IgD-negative memory B cell (primary cell): ENCODE data around the gene SLC4A5. TPM values are rescaled to one million over a fixed set of nuclear protein-coding genes. Genes with fewer than 3 reads are reported as not detected.
"Not testable (repeated sequence)": the region's sequence is repeated elsewhere in the genome, so short reads cannot be mapped to it uniquely, and the experiment has no call there.

Experiments
- H3K27ac Mint-ChIP-seq, 3 donors: one replicate each; pipeline ENCODE4 v1.8.0; 2020 to 2022; ENCODE audit warnings: mild to moderate bottlenecking in 3 of 3, mixed read lengths in 3 of 3, moderate library complexity in 1 of 3
- H3K27me3 Mint-ChIP-seq: one replicate; pipeline ENCODE4 v1.8.0; 2021; ENCODE audit warnings: mixed read lengths
- H3K36me3 Mint-ChIP-seq: one replicate; pipeline ENCODE4 v1.8.0; 2020; ENCODE audit warnings: mild to moderate bottlenecking, mixed read lengths
- H3K4me1 Mint-ChIP-seq, 3 donors: one replicate each; pipeline ENCODE4 v1.8.0; 2020 to 2022; ENCODE audit warnings: mixed read lengths in 3 of 3, mild to moderate bottlenecking in 1 of 3
- H3K4me3 Mint-ChIP-seq, 4 donors: one replicate each; pipeline ENCODE4 v1.8.0; 2020 to 2022; ENCODE audit warnings: mild to moderate bottlenecking in 4 of 4, mixed read lengths in 4 of 4, moderate library complexity in 3 of 4
- H3K9me3 Mint-ChIP-seq, 3 donors: one replicate each; pipeline ENCODE4 v1.8.0; 2020 to 2021; ENCODE audit warnings: mixed read lengths in 3 of 3, mild to moderate bottlenecking in 1 of 3
- polyA plus RNA-seq: library from polyadenylated mRNA; unstranded; fragments of 300-500 nt; fragmentation: Illumina TruSeq; gene quantifications from one replicate; pipeline ENCODE4 v1.2.3, GENCODE V29; 2021

SLC4A5 gene
- polyA plus RNA-seq, 1 donor from 2014 or later = 1.2 TPM

GRCh38 chr2:74345272-74345943 is 2.2 kb upstream of the SLC4A5 start:
- Mint-ChIP-seq H3K27me3 (no peaks in the 10 kb centered on the region), H3K4me3 (no peak overlapping the region), H3K9me3 (no peaks in the 10 kb centered on the region), H3K36me3 (peaks cover 5% of the 10 kb centered on the region), H3K4me1 (no peaks in the 10 kb centered on the region), H3K27ac (no peak overlapping the region)

DNA sequence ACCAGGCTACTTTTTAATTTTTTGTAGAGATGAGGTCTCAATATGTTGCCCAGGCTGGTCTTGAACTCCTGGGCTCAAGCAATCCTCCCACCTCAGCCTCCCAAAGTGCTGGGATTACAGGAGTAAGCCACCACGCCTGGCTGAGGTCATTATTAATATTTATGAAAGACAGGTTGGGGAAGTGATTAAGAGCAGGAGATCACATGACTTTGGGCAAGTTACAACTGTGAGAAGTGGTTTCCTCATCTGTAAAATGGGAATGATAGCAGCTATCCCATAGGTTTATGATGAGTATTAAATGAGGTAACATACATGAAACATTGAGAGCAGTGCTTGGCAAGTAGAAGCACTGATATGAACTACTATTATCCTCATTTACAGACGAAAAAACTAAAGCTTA is 7.0 kb downstream of the SLC4A5 start:
- not testable (repeated sequence) for H3K9me3 Mint-ChIP-seq, H3K4me3 Mint-ChIP-seq, H3K4me1 Mint-ChIP-seq, H3K27me3 Mint-ChIP-seq, H3K27ac Mint-ChIP-seq, H3K36me3 Mint-ChIP-seq

GRCh38 chr2:74334931-74335333 is 8.3 kb downstream of the SLC4A5 start:
- Mint-ChIP-seq H3K4me1 (no peaks in the 10 kb centered on the region), H3K27ac (no peak overlapping the region), H3K9me3 (no peaks in the 10 kb centered on the region), H3K4me3 (no peak overlapping the region), H3K36me3 (peaks cover 6% of the 10 kb centered on the region), H3K27me3 (peaks cover 2% of the 10 kb centered on the region)

DNA sequence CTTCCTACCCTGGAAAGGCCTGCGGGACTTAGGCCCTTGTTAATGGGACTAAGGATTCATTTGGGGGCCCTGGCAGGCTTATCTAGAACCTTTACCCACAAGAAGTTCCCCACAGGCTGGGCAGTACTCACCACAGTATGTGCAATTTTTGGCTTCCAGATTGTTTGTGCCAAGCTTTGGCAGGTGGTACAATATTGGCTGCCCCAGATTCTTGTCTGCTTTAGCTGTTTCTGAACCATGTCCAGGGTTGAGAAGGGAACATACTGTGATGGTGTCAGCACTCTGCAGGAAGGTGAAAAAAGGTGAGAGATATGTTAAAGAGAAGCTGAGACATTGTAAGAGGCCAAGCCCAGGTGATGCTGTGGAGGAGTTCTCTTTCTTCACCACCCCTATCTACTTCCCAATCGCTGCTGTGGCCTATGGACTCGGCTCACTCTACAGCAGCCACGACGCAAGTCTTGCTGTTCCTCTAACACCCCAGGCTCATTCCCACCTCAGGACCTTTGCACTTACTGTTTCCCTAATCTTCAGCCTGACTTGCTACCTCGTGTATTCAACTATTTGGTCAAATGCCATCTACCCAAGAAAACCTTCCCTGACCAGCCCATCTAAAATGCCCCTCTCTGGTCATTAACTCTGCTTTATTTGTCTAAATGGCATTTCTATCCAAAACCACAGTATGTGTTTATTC is 9.2 kb downstream of the SLC4A5 start:
- Mint-ChIP-seq H3K4me1 (no peaks in the 10 kb centered on the region), H3K36me3 (peaks cover 6% of the 10 kb centered on the region), H3K4me3 (no peak overlapping the region), H3K27me3 (no peaks in the 10 kb centered on the region), H3K27ac (no peak overlapping the region), H3K9me3 (no peaks in the 10 kb centered on the region)

GRCh38 chr2:74333175-74333574 is 10.0 kb downstream of the SLC4A5 start:
- H3K27ac Mint-ChIP-seq = no peak overlapping the region
- no peaks in the 10 kb centered on the region for H3K27me3 Mint-ChIP-seq
- H3K36me3 Mint-ChIP-seq = peaks cover 6% of the 10 kb centered on the region
- H3K4me1 Mint-ChIP-seq = no peaks in the 10 kb centered on the region
- no peak overlapping the region for H3K4me3 Mint-ChIP-seq
- H3K9me3 Mint-ChIP-seq = no peaks in the 10 kb centered on the region

DNA sequence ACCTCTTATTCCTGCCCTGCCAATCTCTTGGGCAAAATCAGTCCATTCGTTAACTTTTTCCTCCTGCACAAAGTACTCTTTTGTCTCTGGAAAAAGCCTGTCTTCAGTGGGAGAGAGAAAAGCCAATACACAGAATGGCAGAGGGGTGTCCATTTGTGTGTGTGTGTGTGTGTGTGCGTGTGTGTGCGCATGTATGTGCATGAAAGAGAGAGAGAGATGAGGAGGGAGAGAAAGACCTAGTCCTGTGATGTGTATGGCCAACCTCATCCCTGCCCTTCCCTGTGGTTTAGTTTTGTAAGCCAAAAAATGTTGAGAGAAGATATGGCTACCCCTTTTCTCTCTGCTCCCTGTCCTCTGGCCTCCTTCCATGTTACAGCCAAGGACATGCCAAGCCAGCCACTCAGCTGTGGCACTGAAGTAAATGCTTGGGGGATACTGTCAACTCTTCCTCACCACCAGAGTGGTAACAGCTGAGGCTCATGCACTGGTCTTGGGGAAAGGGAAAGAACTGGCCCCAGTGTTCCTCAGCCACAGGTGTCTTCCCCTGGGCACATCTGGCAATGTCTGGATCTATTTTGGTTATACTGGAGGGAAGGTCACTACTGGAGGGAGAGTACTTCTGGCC is 10.6 kb downstream of the SLC4A5 start:
- Mint-ChIP-seq H3K9me3 (no peaks in the 10 kb centered on the region), H3K4me1 (no peaks in the 10 kb centered on the region), H3K27me3 (no peaks in the 10 kb centered on the region), H3K4me3 (no peak overlapping the region), H3K27ac (no peak overlapping the region), H3K36me3 (peaks cover 4% of the 10 kb centered on the region)

GRCh38 chr2:74328573-74328972 is 14.6 kb downstream of the SLC4A5 start:
- H3K9me3 Mint-ChIP-seq = no peaks in the 10 kb centered on the region
- no peaks in the 10 kb centered on the region for H3K27me3 Mint-ChIP-seq
- H3K4me1 Mint-ChIP-seq = no peaks in the 10 kb centered on the region
- no peak overlapping the region for H3K4me3 Mint-ChIP-seq
- no peak overlapping the region for H3K27ac Mint-ChIP-seq
- peaks cover 3% of the 10 kb centered on the region for H3K36me3 Mint-ChIP-seq

DNA sequence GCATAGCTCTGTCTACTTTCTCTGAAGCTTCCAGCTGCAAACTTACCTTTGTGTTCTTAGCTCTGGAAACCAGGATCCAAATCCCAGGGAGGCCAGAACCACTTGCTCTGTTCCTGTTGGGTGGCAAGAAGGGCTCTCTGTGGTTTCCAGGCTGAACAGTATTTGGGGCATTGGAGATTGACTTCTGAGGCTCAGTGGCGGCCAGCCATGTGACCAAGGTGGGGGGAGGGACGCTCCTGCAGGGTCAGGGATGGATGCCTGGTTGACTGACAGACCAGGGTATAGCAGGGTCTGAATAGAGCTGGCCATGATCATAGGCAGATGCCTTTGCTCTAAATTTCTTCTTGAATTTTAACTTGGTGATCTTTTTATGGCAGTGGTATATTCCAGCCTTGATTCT is 15.1 kb downstream of the SLC4A5 start:
- H3K27me3 Mint-ChIP-seq = no peaks in the 10 kb centered on the region
- no peaks in the 10 kb centered on the region for H3K4me1 Mint-ChIP-seq
- no peak overlapping the region for H3K27ac Mint-ChIP-seq
- no peaks in the 10 kb centered on the region for H3K9me3 Mint-ChIP-seq
- H3K4me3 Mint-ChIP-seq = no peak overlapping the region
- peaks cover 3% of the 10 kb centered on the region for H3K36me3 Mint-ChIP-seq

- H3K4me1 Mint-ChIP-seq = no peaks in the 10 kb centered on the region
- H3K27ac Mint-ChIP-seq = no peak overlapping the region
- no peak overlapping the region for H3K4me3 Mint-ChIP-seq
- H3K9me3 Mint-ChIP-seq = no peaks in the 10 kb centered on the region
- no peaks in the 10 kb centered on the region for H3K27me3 Mint-ChIP-seq
- peaks cover 3% of the 10 kb centered on the region for H3K36me3 Mint-ChIP-seq
Observed at GRCh38 chr2:74327627-74328026, 15.6 kb downstream of the SLC4A5 start.

- Mint-ChIP-seq H3K4me3 (no peak overlapping the region), H3K27ac (no peak overlapping the region), H3K36me3 (peaks cover under 1% of the 10 kb centered on the region), H3K9me3 (no peaks in the 10 kb centered on the region), H3K27me3 (no peaks in the 10 kb centered on the region), H3K4me1 (no peaks in the 10 kb centered on the region)
Observed at GRCh38 chr2:74327199-74327598, 16.0 kb downstream of the SLC4A5 start.

DNA sequence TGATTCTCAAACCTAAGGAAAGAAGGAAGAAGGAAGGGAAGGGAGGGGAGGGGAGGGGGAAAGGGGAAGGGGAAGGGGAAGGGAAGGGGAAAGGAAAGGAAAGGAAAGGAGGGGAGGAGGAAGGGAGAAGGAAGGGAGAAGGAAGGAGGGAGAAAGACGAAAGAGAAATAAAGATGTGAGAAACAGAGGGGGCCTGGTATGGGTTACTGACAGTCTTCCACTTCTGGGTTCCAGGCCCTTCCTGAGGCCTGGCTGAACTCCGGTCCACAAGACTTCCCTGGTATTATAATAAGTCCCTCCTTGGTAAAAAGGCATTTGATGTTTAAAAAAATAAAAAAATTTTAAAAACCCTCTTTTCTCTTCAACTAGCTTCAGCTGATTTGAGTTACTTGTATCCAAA is 17.4 kb downstream of the SLC4A5 start:
- no peaks in the 10 kb centered on the region for H3K27me3 Mint-ChIP-seq
- no peak overlapping the region for H3K27ac Mint-ChIP-seq
- no peaks in the 10 kb centered on the region for H3K9me3 Mint-ChIP-seq
- no peaks in the 10 kb centered on the region for H3K4me1 Mint-ChIP-seq
- no peak overlapping the region for H3K4me3 Mint-ChIP-seq
- H3K36me3 Mint-ChIP-seq = peaks cover 2% of the 10 kb centered on the region

DNA sequence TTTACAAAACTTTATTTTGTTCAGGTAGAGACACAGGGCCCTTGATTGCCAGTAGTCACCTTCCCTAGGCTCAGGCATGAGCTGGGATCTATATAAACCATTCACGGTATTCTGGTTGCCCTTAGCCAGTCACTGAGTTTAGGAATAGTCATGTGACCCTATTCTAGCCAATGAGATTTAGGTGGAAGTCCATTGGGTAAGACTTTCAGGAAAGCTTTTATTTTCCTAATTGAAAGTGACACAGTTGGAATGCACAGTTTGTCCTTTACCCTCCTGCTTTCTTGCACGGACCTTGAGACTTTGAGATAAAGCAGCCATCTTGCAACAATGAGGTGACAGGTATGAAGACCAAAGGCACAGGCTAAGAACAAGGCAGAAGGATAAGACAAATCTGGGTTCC is 21.5 kb downstream of the SLC4A5 start:
- no peak overlapping the region for H3K27ac Mint-ChIP-seq
- peaks cover 0 to 1% (median 0%) of the 10 kb centered on the region in 3 donors for H3K9me3 Mint-ChIP-seq
- no peak overlapping the region for H3K4me3 Mint-ChIP-seq
- H3K27me3 Mint-ChIP-seq = no peaks in the 10 kb centered on the region
- peaks cover 6% of the 10 kb centered on the region for H3K36me3 Mint-ChIP-seq
- no peaks in the 10 kb centered on the region for H3K4me1 Mint-ChIP-seq

GRCh38 chr2:74317701-74318100 is 25.5 kb downstream of the SLC4A5 start:
- no peaks in the 10 kb centered on the region for H3K4me1 Mint-ChIP-seq
- no peak overlapping the region for H3K27ac Mint-ChIP-seq
- H3K4me3 Mint-ChIP-seq = no peak overlapping the region
- H3K27me3 Mint-ChIP-seq = no peaks in the 10 kb centered on the region
- H3K9me3 Mint-ChIP-seq = peaks cover 0 to 1% (median 0%) of the 10 kb centered on the region in 3 donors
- peaks cover 10% of the 10 kb centered on the region for H3K36me3 Mint-ChIP-seq

GRCh38 chr2:74316627-74317295 is 26.5 kb downstream of the SLC4A5 start:
- no peak overlapping the region for H3K27ac Mint-ChIP-seq
- peaks cover 0 to 1% (median 0%) of the 10 kb centered on the region in 3 donors for H3K9me3 Mint-ChIP-seq
- no peaks in the 10 kb centered on the region for H3K4me1 Mint-ChIP-seq
- peaks cover 12% of the 10 kb centered on the region for H3K36me3 Mint-ChIP-seq
- no peaks in the 10 kb centered on the region for H3K27me3 Mint-ChIP-seq
- H3K4me3 Mint-ChIP-seq = no peak overlapping the region

- Mint-ChIP-seq H3K4me3 (no peak overlapping the region), H3K27ac (peak overlapping the region in 1 of 3 donors; percentile 3), H3K27me3 (no peaks in the 10 kb centered on the region), H3K4me1 (no peaks in the 10 kb centered on the region), H3K36me3 (peaks cover 8% of the 10 kb centered on the region), H3K9me3 (no peaks in the 10 kb centered on the region)
Observed at GRCh38 chr2:74314107-74314506, 29.1 kb downstream of the SLC4A5 start.
